ENCODE results near the gene RIMBP2.

The RIMBP2 gene

GRCh38 chr12:130401703-130402102 is 314.4 kb downstream of the RIMBP2 start:
- H3K79me2 ChIP-seq (ENCODE audit: insufficient read depth, low read length), result no peaks in the 10 kb centered on the region
- TF ChIP-seq, protein P1, sequence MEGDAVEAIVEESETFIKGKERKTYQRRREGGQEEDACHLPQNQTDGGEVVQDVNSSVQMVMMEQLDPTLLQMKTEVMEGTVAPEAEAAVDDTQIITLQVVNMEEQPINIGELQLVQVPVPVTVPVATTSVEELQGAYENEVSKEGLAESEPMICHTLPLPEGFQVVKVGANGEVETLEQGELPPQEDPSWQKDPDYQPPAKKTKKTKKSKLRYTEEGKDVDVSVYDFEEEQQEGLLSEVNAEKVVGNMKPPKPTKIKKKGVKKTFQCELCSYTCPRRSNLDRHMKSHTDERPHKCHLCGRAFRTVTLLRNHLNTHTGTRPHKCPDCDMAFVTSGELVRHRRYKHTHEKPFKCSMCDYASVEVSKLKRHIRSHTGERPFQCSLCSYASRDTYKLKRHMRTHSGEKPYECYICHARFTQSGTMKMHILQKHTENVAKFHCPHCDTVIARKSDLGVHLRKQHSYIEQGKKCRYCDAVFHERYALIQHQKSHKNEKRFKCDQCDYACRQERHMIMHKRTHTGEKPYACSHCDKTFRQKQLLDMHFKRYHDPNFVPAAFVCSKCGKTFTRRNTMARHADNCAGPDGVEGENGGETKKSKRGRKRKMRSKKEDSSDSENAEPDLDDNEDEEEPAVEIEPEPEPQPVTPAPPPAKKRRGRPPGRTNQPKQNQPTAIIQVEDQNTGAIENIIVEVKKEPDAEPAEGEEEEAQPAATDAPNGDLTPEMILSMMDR (IDR thresholded peaks at IDR 0.05; ENCODE audit: low read length), result peak; percentile 16; the same call in 1 of the 2 replicates
- TF ChIP-seq EZH2 (IDR thresholded peaks at IDR 0.05; ENCODE audit: borderline replicate concordance, low read length), result no peak
- H3K9me2 ChIP-seq (ENCODE audit: low read depth, low read length), result no peaks in the 10 kb centered on the region
- H3K27me3 ChIP-seq (ENCODE audit: insufficient read depth, low read length), result no peaks in the 10 kb centered on the region
- no peak overlapping the region for H3K27ac ChIP-seq (ENCODE audit: low read depth, low read length, poor library complexity, severe bottlenecking)
- H3K9me3 ChIP-seq (ENCODE audit: low read length), result no peaks in the 10 kb centered on the region
- no peak overlapping the region for H3K4me3 ChIP-seq (ENCODE audit: low read depth, low read length, poor library complexity, severe bottlenecking)
- no peaks in the 10 kb centered on the region for H3F3A ChIP-seq (ENCODE audit: insufficient read depth, low read length)
- H4K20me1 ChIP-seq (ENCODE audit: insufficient read depth, low read length), result no peaks in the 10 kb centered on the region
- H3K36me3 ChIP-seq (ENCODE audit: insufficient read depth, low read length), result no peaks in the 10 kb centered on the region
- no peak overlapping the region for H3K4me2 ChIP-seq (ENCODE audit: low read length)
- H2AFZ ChIP-seq (ENCODE audit: low read length), result no peak overlapping the region
- no peak overlapping the region for H3K9ac ChIP-seq (ENCODE audit: low read length)
- no peaks in the 10 kb centered on the region for H3K4me1 ChIP-seq (ENCODE audit: insufficient read depth, low read length, severe bottlenecking)

GRCh38 chr12:130398100-130398848 is 317.8 kb downstream of the RIMBP2 start:
- H3K27ac ChIP-seq (ENCODE audit: low read depth, low read length, poor library complexity, severe bottlenecking), result no peak overlapping the region

DNA sequence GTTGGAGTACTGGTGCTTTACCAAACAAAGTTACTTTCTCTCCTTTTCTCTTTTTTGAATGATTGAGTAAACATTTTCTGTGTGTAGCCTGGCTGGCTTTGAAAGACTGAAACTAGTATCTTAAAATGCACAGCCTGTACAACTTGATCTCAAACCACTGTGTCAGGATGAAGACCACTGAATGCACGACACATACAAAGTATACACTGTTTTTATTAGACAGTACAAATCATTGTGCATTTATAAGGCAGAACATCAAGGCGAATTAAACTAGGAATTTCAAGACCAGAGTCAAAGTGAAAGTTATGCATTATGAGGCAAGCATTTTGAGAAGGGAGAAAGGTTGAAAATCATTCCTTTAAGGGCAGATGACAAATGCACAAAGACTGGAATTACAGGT is 319.4 kb downstream of the RIMBP2 start:
- H3K27ac ChIP-seq (ENCODE audit: low read depth, low read length, poor library complexity, severe bottlenecking), result no peak overlapping the region
- H3K9ac ChIP-seq (ENCODE audit: low read length), result no peak overlapping the region
- no peaks in the 10 kb centered on the region for H3K9me2 ChIP-seq (ENCODE audit: low read depth, low read length)
- no peaks in the 10 kb centered on the region for H3F3A ChIP-seq (ENCODE audit: insufficient read depth, low read length)
- no peaks in the 10 kb centered on the region for H3K9me3 ChIP-seq (ENCODE audit: low read length)
- no peak overlapping the region for H3K4me2 ChIP-seq (ENCODE audit: low read length)
- no peak for TF ChIP-seq EZH2 (IDR thresholded peaks at IDR 0.05; ENCODE audit: borderline replicate concordance, low read length)
- H3K27me3 ChIP-seq (ENCODE audit: insufficient read depth, low read length), result no peaks in the 10 kb centered on the region
- H3K79me2 ChIP-seq (ENCODE audit: insufficient read depth, low read length), result no peaks in the 10 kb centered on the region
- no peaks in the 10 kb centered on the region for H4K20me1 ChIP-seq (ENCODE audit: insufficient read depth, low read length)
- H2AFZ ChIP-seq (ENCODE audit: low read length), result no peak overlapping the region
- H3K36me3 ChIP-seq (ENCODE audit: insufficient read depth, low read length), result no peaks in the 10 kb centered on the region
- H3K4me3 ChIP-seq (ENCODE audit: low read depth, low read length, poor library complexity, severe bottlenecking), result no peak overlapping the region
- no peaks in the 10 kb centered on the region for H3K4me1 ChIP-seq (ENCODE audit: insufficient read depth, low read length, severe bottlenecking)

More at GRCh38 chr12:130398100-130398848, 317.8 kb downstream of the RIMBP2 start:
- no peaks in the 10 kb centered on the region for H3F3A ChIP-seq (ENCODE audit: insufficient read depth, low read length)
- no peak overlapping the region for H3K4me2 ChIP-seq (ENCODE audit: low read length)
- H2AFZ ChIP-seq (ENCODE audit: low read length), result no peak overlapping the region
- no peaks in the 10 kb centered on the region for H3K27me3 ChIP-seq (ENCODE audit: insufficient read depth, low read length)
- no peaks in the 10 kb centered on the region for H3K4me1 ChIP-seq (ENCODE audit: insufficient read depth, low read length, severe bottlenecking)
- H3K36me3 ChIP-seq (ENCODE audit: insufficient read depth, low read length), result no peaks in the 10 kb centered on the region
- H3K9me2 ChIP-seq (ENCODE audit: low read depth, low read length), result no peaks in the 10 kb centered on the region
- no peak for TF ChIP-seq EZH2 (IDR thresholded peaks at IDR 0.05; ENCODE audit: borderline replicate concordance, low read length)
- TF ChIP-seq, protein P1 (IDR thresholded peaks at IDR 0.05; ENCODE audit: low read length), result no peak
- no peak overlapping the region for H3K4me3 ChIP-seq (ENCODE audit: low read depth, low read length, poor library complexity, severe bottlenecking)
- H3K79me2 ChIP-seq (ENCODE audit: insufficient read depth, low read length), result no peaks in the 10 kb centered on the region
- H4K20me1 ChIP-seq (ENCODE audit: insufficient read depth, low read length), result no peaks in the 10 kb centered on the region
- no peaks in the 10 kb centered on the region for H3K9me3 ChIP-seq (ENCODE audit: low read length)
- H3K9ac ChIP-seq (ENCODE audit: low read length), result no peak overlapping the region

- H3K27ac ChIP-seq (ENCODE audit: low read depth, low read length, poor library complexity, severe bottlenecking), result no peak overlapping the region
Measured at GRCh38 chr12:130394906-130395305, 321.2 kb downstream of the RIMBP2 start.

More at GRCh38 chr12:130394906-130395305, 321.2 kb downstream of the RIMBP2 start:
- Histone ChIP-seq H3K4me3 (ENCODE audit: low read depth, low read length, poor library complexity, severe bottlenecking) (no peak overlapping the region), H3K4me2 (ENCODE audit: low read length) (no peak overlapping the region), H3K36me3 (ENCODE audit: insufficient read depth, low read length) (no peaks in the 10 kb centered on the region), H3K79me2 (ENCODE audit: insufficient read depth, low read length) (no peaks in the 10 kb centered on the region), H4K20me1 (ENCODE audit: insufficient read depth, low read length) (no peaks in the 10 kb centered on the region), H2AFZ (ENCODE audit: low read length) (no peak overlapping the region), H3K9ac (ENCODE audit: low read length) (no peak overlapping the region), H3K9me2 (ENCODE audit: low read depth, low read length) (no peaks in the 10 kb centered on the region), H3K4me1 (ENCODE audit: insufficient read depth, low read length, severe bottlenecking) (no peaks in the 10 kb centered on the region), H3F3A (ENCODE audit: insufficient read depth, low read length) (no peaks in the 10 kb centered on the region), H3K27me3 (ENCODE audit: insufficient read depth, low read length) (no peaks in the 10 kb centered on the region), H3K9me3 (ENCODE audit: low read length) (no peaks in the 10 kb centered on the region)
- TF ChIP-seq EZH2 (IDR thresholded peaks at IDR 0.05; ENCODE audit: borderline replicate concordance, low read length), result no peak
- TF ChIP-seq, protein P1 (IDR thresholded peaks at IDR 0.05; ENCODE audit: low read length), result no peak
